GM13977 (cell line): ENCODE measurements around the gene HS3ST4.
A peak's percentile ranks its signal among the peaks of the same experiment; 100 is the strongest.

ENCODE experiments used
- DNase-seq: peaks from one replicate; pipeline ENCODE4 v3.0.0; 2012; ENCODE audit warnings: low spot score
- in situ Hi-C: fragments of 300-500 bp; cut with MboI; formaldehyde crosslinking; loops from one replicate; pipeline ENCODE4 v1.12.0; 2022; ENCODE audit warnings: low sequenced_read_pairs, low pct_unique_long_range_greater_than_20kb, mixed read lengths, inconsistent platforms; ENCODE audit not compliant: unreplicated experiment
- TF ChIP-seq, protein P1 (sequence below): IDR thresholded peaks from 2 replicates; pipeline ENCODE4 v1.5.1; 2012; ENCODE audit warnings: mild to moderate bottlenecking, control low read depth; ENCODE audit not compliant: insufficient read depth; ENCODE audit errors: extremely low read depth, missing control alignments

HS3ST4 gene

GRCh38 chr16:25690552-25691143 lies 1.1 kb upstream of the HS3ST4 start:
- no peak for DNase-seq
- TF ChIP-seq, protein P1, sequence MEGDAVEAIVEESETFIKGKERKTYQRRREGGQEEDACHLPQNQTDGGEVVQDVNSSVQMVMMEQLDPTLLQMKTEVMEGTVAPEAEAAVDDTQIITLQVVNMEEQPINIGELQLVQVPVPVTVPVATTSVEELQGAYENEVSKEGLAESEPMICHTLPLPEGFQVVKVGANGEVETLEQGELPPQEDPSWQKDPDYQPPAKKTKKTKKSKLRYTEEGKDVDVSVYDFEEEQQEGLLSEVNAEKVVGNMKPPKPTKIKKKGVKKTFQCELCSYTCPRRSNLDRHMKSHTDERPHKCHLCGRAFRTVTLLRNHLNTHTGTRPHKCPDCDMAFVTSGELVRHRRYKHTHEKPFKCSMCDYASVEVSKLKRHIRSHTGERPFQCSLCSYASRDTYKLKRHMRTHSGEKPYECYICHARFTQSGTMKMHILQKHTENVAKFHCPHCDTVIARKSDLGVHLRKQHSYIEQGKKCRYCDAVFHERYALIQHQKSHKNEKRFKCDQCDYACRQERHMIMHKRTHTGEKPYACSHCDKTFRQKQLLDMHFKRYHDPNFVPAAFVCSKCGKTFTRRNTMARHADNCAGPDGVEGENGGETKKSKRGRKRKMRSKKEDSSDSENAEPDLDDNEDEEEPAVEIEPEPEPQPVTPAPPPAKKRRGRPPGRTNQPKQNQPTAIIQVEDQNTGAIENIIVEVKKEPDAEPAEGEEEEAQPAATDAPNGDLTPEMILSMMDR = no peak
- in situ Hi-C loops = no loop called here

DNA sequence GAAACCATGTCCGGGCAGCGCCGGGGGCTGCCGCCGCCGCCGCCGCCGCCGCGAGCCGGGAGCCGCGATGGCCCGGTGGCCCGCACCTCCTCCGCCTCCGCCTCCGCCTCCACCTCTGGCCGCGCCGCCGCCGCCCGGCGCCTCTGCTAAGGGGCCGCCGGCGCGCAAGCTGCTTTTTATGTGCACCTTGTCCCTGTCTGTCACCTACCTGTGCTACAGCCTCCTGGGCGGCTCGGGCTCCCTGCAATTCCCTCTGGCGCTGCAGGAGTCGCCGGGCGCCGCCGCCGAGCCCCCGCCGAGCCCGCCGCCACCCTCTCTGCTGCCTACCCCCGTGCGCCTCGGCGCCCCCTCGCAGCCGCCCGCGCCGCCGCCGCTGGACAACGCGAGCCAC lies 587 bp downstream of the HS3ST4 start:
- TF ChIP-seq, protein P1 = no peak
- DNase-seq = peak; percentile 46
- in situ Hi-C loops = no loop called here

GRCh38 chr16:25692742-25693508 lies 1.2 kb downstream of the HS3ST4 start:
- TF ChIP-seq, protein P1 = no peak
- peak; percentile 24 for DNase-seq
- in situ Hi-C loops = no loop called here

DNA sequence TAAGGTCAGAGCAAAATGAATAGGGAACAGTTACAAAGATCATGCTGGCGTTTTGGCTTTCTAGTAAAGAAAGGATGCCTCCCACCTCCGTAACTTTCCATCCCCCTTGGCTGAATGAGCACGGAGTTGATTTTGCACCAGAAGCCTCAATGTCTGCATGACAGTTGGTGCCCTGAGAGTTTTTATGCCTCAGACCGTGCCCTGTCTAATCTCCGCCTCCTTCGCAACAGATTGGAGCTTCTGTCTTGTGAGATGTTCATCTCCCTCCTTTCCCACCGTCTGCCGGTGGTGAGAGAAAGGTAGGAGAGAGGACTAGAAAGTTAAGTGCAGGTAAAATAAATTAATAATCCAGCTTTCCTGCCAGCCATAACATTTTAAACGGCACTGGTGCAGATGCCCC lies 1.9 kb downstream of the HS3ST4 start:
- in situ Hi-C loops = no loop called here
- peak; percentile 31 for DNase-seq
- TF ChIP-seq, protein P1 = no peak

DNA sequence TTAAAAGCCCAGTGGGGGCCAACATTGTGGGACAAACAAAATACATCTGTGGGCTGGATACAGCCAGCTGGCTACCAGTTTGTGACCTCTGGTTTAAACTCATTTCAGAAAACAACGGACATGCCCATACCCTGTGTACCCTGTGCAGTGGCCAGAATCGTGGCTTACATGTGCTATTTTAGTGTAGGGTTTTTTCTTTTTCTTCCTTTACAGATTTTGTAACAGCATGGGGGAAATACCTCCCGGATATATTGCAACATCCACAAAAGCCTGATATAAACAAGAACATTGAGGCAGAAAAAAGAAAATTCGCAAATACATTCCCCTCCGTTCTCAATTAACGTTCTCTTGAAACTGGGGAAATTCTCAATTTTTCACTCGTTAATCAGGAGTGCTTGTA lies 7.3 kb downstream of the HS3ST4 start:
- in situ Hi-C loops = no loop called here
- DNase-seq = no peak
- TF ChIP-seq, protein P1 = no peak

GRCh38 chr16:25700547-25700946 lies 8.8 kb downstream of the HS3ST4 start:
- no peak for DNase-seq
- in situ Hi-C loops = no loop called here
- TF ChIP-seq, protein P1 = no peak
